GM23338 (cell line): Measurements from ENCODE around the gene ZG16B. TPM values are rescaled to one million over a fixed set of nuclear protein-coding genes. Genes with fewer than 3 reads are reported as not detected.

Experiments used
- ATAC-seq: fragments of 200-7000 bp; cut with Tn5 transposase; 3 replicates; pipeline ENCODE4 v1.9.1; 2020
- DNase-seq: peaks from one replicate; pipeline ENCODE4 v3.0.0-alpha.2; 2015; ENCODE audit warnings: low spot score
- H2AFZ ChIP-seq: fragments of 200-600 bp; sonication (generic); 2 replicates; pipeline ENCODE4 v1.8.0; 2016; ENCODE audit warnings: antibody characterized with exemption, mild to moderate bottlenecking, moderate library complexity
- H3F3A ChIP-seq: fragments of 200-600 bp; sonication (generic); replicated peaks from 2 replicates; pipeline ENCODE4 v1.8.0; 2017; ENCODE audit warnings: antibody characterized with exemption, mixed run types, low read depth
- H3K27ac ChIP-seq: fragments of 200-600 bp; sonication (generic); 2 replicates; pipeline ENCODE4 v1.6.1; 2016; ENCODE audit warnings: low read depth
- H3K27me3 ChIP-seq: fragments of 200-600 bp; sonication (generic); 2 replicates; pipeline ENCODE4 v1.8.0; 2016; ENCODE audit warnings: mild to moderate bottlenecking, mixed run types, moderate library complexity; ENCODE audit not compliant: insufficient read depth
- H3K36me3 ChIP-seq: fragments of 200-600 bp; sonication (generic); 2 replicates; pipeline ENCODE4 v1.8.0; 2016; ENCODE audit warnings: mild to moderate bottlenecking; ENCODE audit not compliant: insufficient read depth
- H3K4me1 ChIP-seq: fragments of 200-600 bp; sonication (generic); 2 replicates; pipeline ENCODE4 v1.8.0; 2016; ENCODE audit warnings: mild to moderate bottlenecking, moderate library complexity; ENCODE audit not compliant: insufficient read depth
- H3K4me2 ChIP-seq: fragments of 200-600 bp; sonication (generic); 2 replicates; pipeline ENCODE4 v1.7.1; 2017; ENCODE audit warnings: mixed run types
- H3K4me3 ChIP-seq: fragments of 200-600 bp; sonication (generic); 2 replicates; pipeline ENCODE4 v1.6.1; 2016; ENCODE audit warnings: mixed run types
- H3K79me2 ChIP-seq: fragments of 200-600 bp; sonication (generic); replicated peaks from 2 replicates; pipeline ENCODE4 v1.8.0; 2017; ENCODE audit warnings: mild to moderate bottlenecking; ENCODE audit not compliant: insufficient read depth
- H3K9me2 ChIP-seq: fragments of 200-600 bp; sonication (generic); 2 replicates; pipeline ENCODE4 v1.8.0; 2017; ENCODE audit not compliant: insufficient read depth
- H4K20me1 ChIP-seq: fragments of 200-600 bp; sonication (generic); replicated peaks from 2 replicates; pipeline ENCODE4 v1.8.0; 2017; ENCODE audit warnings: mild to moderate bottlenecking; ENCODE audit not compliant: insufficient read depth
- H3K27ac Mint-ChIP-seq: 2 replicates; pipeline ENCODE4 v1.8.0; 2020; ENCODE audit warnings: inconsistent platforms, mild to moderate bottlenecking, moderate library complexity, mixed read lengths
- H3K27me3 Mint-ChIP-seq: 3 replicates; pipeline ENCODE4 v1.8.0; 2022; ENCODE audit warnings: low read depth, mild to moderate bottlenecking, moderate library complexity, mixed read lengths, inconsistent platforms; ENCODE audit not compliant: insufficient read depth, poor library complexity
- H3K36me3 Mint-ChIP-seq: 3 replicates; pipeline ENCODE4 v1.8.0; 2021; ENCODE audit warnings: low read depth, mild to moderate bottlenecking, inconsistent platforms, moderate library complexity, mixed read lengths
- H3K4me1 Mint-ChIP-seq: 3 replicates; pipeline ENCODE4 v1.8.0; 2020; ENCODE audit warnings: mild to moderate bottlenecking, inconsistent platforms, mixed read lengths
- H3K4me3 Mint-ChIP-seq: 3 replicates; pipeline ENCODE4 v1.8.0; 2021; ENCODE audit warnings: moderate library complexity, mild to moderate bottlenecking, inconsistent platforms, mixed read lengths
- H3K9me3 Mint-ChIP-seq: 3 replicates; pipeline ENCODE4 v1.8.0; 2020; ENCODE audit warnings: moderate library complexity, mild to moderate bottlenecking, inconsistent platforms, mixed read lengths
- CREB1 ChIP-seq: fragments of 250-450 bp; sonication (Bioruptor Pico); IDR thresholded peaks from 2 replicates; pipeline ENCODE4 v1.5.0; 2020; ENCODE audit warnings: low read depth, mild to moderate bottlenecking, moderate library complexity
- ETS1 ChIP-seq: IDR thresholded peaks from 2 replicates; pipeline ENCODE4 v1.6.1; 2016; ENCODE audit warnings: antibody characterized with exemption
- EZH2 ChIP-seq: fragments of 200-600 bp; sonication (generic); IDR thresholded peaks from one replicate; pipeline ENCODE4 v1.8.0; 2017; ENCODE audit warnings: antibody characterized with exemption, mild to moderate bottlenecking, low read depth; ENCODE audit not compliant: unreplicated experiment
- NANOG ChIP-seq: IDR thresholded peaks from 2 replicates; pipeline ENCODE4 v1.6.1; 2016; ENCODE audit warnings: antibody characterized with exemption, borderline replicate concordance
- POLR2AphosphoS5 ChIP-seq: IDR thresholded peaks from 2 replicates; pipeline ENCODE4 v1.6.1; 2016; ENCODE audit warnings: antibody characterized with exemption, low read depth
- ZNF462 ChIP-seq: fragments of 250-450 bp; sonication (Bioruptor Pico); IDR thresholded peaks from 2 replicates; pipeline ENCODE4 v1.5.0; 2020; ENCODE audit warnings: mild to moderate bottlenecking, moderate library complexity
- polyA plus RNA-seq: library from polyadenylated mRNA; unstranded; fragments of >200 nt; fragmentation: Nextera tagmentation; extraction: Ambion mirVana; gene quantifications from 2 replicates; pipeline ENCODE4 v1.2.1, GENCODE V29; 2016
- total RNA-seq: library from RNA; depleted of rRNA; stranded (reverse); fragments of >200 nt; shearing (Covaris generic); gene quantifications from 2 replicates; pipeline ENCODE4 v1.2.3, GENCODE V29; 2014

The ZG16B gene
- total and polyA plus RNA-seq, 2 experiments from 2014 or later = not detected

- TF ChIP-seq ZNF462 (no peak), EZH2 (no peak)
Observed at GRCh38 chr16:2810651-2811050, 19.5 kb upstream of the ZG16B start (continued).

- H2AFZ ChIP-seq = peak overlapping the region; percentile 56; the same call in 1 of the 2 replicates
- H3K27me3 Mint-ChIP-seq = peaks cover 14% of the 10 kb centered on the region
- ATAC-seq (peak; percentile 50), DNase-seq (no peak)
- no peaks in the 10 kb centered on the region for H3K9me2 ChIP-seq
- H3K79me2 ChIP-seq = no peaks in the 10 kb centered on the region
- H3K27me3 ChIP-seq = no peaks in the 10 kb centered on the region
- H3K4me1 Mint-ChIP-seq = no peaks in the 10 kb centered on the region; the same call in 2 of the 3 replicates
- no peak overlapping the region for H3K27ac Mint-ChIP-seq
- H3K4me2 ChIP-seq = no peak overlapping the region
- no peak overlapping the region for H3K4me3 Mint-ChIP-seq
- H4K20me1 ChIP-seq = no peaks in the 10 kb centered on the region
- H3K36me3 Mint-ChIP-seq = no peaks in the 10 kb centered on the region
- no peaks in the 10 kb centered on the region; the same call in 1 of the 2 replicates for H3K4me1 ChIP-seq
- H3K27ac ChIP-seq = no peak overlapping the region
- H3K4me3 ChIP-seq = no peak overlapping the region
- no peaks in the 10 kb centered on the region for H3K36me3 ChIP-seq
- no peaks in the 10 kb centered on the region for H3F3A ChIP-seq
- no peaks in the 10 kb centered on the region for H3K9me3 Mint-ChIP-seq
- TF ChIP-seq ETS1 (no peak), NANOG (no peak), CREB1 (no peak), ZNF462 (no peak), POLR2AphosphoS5 (no peak)
Observed at GRCh38 chr16:2811703-2812471, 18.2 kb upstream of the ZG16B start.
